ENCODE measurements around the gene CLSTN2.
A peak's percentile ranks its signal among the peaks of the same experiment; 100 is the strongest.

CLSTN2 gene

GRCh38 chr3:139935016-139935865, at the start of gene CLSTN2:
Gene CLSTN2, plus strand, starts transcription at chr3:139935185.
- DNase-seq (ENCODE audit: low read depth in 2 of 2), result peak in 1 of 2 experiments; percentile 19

DNA sequence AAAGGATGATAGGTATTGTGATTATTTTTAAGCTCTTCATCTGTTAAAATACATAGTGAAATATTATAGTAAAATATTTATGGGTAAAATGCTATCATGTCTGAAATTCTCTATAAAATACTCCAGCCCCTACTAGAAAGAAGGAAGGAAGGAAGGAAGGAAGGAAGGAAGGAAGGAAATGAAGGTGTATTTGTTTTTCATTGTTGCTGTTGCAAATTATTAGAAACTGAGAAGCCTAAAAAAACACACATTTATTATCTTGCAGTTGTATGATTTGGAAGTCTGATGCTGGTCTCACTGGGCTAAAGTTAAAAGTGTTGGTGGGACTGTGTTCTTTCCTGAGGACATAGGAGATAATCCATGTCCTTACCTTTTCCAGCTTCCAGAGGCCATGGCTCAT, 47.6 kb upstream of the CLSTN2 start:
- DNase-seq (ENCODE audit: low read depth in 2 of 2), result no peak

GRCh38 chr3:139888561-139889140, 46.3 kb upstream of the CLSTN2 start:
- no peak for DNase-seq (ENCODE audit: low read depth in 2 of 2)

GRCh38 chr3:139893267-139893962, 41.6 kb upstream of the CLSTN2 start:
- DNase-seq (ENCODE audit: low read depth in 2 of 2), result no peak

- DNase-seq (ENCODE audit: low read depth in 2 of 2), result no peak
Observed at GRCh38 chr3:139893963-139894642, 40.9 kb upstream of the CLSTN2 start.

DNA sequence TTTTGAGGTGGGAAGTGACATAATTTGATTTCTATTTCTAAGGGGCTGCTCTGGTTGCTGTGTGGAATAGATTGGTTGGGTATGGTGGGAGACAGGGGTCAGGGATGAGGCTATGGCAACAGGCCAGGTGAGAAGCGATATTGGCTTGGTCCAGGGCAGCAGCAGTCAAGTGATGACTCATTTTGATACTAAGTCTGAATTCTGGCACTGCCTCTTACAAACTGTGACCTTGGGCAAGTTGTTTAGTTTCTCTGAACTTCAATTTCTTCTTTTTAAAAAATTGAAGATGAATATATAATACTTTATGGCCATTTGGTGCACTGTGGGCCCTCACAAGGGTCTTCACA, 40.4 kb upstream of the CLSTN2 start:
- no peak for DNase-seq (ENCODE audit: low read depth in 2 of 2)

- no peak for DNase-seq (ENCODE audit: low read depth in 2 of 2)
Observed at GRCh38 chr3:139897759-139898158, 37.2 kb upstream of the CLSTN2 start.

DNA sequence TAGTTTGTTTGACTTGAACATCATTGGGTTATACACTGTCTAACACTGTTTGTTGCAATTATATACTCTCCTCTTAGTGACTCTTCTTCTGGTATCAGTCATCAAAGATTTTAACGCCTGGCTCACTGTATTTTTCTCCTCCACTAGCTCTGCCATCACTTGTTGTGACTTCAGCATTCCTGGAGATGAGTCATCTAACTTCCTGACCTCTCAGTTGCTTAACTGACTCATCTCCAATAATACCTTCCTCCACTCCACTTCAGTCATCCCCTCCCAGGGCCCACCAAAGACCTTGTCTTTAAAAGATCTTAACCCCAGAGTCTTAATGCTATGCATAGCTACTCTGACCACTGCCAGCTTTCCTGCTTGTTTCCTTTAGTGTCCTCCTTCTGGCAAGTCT, 28.6 kb upstream of the CLSTN2 start:
- DNase-seq (ENCODE audit: low read depth in 2 of 2), result no peak

DNA sequence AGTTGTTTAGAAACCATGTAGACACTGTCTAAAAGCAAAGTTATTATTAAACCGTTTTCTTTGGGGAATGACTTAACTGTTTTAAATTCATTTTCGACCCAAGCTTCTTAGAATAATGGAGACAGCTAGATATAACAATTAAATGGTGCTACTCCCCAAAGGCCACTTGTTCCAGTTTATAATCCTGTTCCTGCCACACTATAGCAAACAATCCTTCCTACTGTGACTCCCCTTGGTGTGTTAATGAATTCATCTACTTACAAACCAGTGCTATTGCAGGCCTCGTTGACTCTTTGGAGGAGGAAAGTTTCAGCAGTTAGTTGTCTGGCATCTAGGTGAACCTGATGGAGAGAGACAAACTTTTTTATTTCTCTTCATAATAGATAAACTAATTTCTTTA, 25.2 kb upstream of the CLSTN2 start:
- no peak for DNase-seq (ENCODE audit: low read depth in 2 of 2)

- no peak for DNase-seq (ENCODE audit: low read depth in 2 of 2)
Observed at GRCh38 chr3:139916271-139916670, 18.7 kb upstream of the CLSTN2 start.

DNA sequence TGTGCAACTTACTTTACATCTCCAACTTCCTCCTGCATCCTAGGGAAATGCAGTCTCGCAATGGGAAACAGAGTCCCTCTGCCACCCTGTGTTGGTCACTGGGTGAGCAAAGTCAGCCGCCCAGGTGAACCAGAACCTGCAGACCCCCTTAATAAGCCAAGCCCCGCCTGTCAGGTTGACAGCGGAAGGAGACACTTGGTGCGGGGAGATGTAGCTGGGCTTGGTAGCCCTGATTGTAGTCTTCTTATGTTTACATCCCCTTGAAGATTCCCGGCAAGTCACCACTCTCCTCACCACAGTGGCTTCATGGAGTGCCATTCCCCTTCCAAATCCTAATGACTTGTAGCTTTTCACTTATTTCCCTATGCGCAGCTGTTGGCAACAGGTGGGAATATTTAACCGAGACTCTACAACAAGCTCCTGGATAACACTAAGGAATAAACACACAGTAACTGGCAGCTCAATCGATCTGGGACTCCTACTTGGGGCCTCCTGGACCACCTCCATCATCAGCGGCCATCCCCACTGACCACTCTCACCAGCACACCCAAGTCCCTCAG, 17.7 kb upstream of the CLSTN2 start:
- no peak for DNase-seq (ENCODE audit: low read depth in 2 of 2)

DNA sequence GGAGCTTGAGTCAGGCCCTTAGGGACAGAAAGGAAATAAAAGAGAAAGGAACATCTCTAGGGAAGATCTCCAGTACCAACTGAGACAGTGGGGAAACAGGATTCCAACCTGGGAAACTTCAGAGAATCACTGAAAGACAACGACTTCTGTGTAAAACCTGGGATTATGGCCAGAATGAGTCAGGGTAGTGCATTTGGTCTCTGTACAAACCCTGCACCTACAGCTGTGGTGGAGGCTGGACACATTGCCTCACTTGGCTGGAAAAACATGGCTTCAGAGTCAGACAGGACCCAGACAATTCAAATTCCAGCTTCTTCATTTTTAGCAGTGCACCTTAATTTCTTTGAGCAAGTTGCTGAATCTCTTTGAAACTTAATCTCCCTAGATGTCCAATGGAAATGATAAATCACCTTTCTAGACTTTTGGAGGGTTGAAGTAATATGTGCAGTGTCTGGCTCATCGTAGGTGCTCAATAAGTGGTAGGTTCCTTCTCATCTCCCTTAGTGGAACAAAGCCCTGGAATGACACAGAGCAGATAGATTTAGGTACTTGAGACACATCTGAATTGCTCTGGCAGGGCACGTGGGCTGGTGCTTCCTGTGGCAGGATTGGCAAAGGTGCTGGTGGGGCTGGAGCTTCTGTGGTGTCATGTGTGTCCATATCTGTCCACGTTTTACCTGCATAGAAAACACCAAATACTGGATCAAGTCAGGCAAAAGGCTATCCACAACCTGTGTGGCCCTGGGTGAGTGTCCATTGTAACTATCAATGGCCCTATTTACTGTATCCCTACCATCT, 6.1 kb upstream of the CLSTN2 start:
- DNase-seq (ENCODE audit: low read depth in 2 of 2), result no peak

DNA sequence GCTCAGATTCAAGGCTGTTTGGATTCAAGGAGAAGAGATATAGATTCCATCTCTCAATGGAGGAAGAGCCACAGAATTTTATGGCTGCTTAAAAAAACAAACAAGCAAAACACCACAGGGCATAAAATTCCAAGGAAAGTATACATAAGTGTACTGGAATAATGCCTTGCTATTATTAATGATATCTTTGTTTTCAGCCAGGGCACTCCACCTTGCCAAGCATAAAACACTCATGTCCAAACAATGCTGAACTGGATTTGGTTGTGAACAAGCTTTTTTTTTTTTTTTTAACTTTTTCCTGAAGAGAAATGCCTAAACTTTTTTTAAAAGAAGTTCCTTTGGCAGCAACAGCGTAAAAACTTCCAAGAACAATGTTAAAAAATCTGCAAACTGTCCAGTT, 4.8 kb upstream of the CLSTN2 start:
- DNase-seq (ENCODE audit: low read depth in 2 of 2), result no peak

DNA sequence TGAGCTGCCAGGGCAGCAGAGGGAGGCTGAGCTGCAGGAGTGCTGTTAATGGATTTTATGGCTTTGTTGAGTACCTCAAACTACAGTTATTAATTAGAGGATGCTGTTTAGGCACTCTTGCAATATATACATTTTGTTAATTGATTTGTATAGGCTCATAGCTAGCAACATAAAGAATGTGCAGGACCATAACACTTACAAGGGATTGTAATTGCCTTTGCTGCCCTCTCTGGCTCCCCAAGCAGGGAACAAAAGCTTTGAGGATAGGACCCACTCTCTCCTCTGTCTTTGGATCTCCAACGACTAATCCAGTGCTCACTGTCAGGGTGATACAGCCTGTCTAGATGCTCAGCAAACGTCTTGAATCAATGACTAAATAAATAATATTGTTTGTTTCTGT, 1.2 kb upstream of the CLSTN2 start:
- no peak for DNase-seq (ENCODE audit: low read depth in 2 of 2)

DNA sequence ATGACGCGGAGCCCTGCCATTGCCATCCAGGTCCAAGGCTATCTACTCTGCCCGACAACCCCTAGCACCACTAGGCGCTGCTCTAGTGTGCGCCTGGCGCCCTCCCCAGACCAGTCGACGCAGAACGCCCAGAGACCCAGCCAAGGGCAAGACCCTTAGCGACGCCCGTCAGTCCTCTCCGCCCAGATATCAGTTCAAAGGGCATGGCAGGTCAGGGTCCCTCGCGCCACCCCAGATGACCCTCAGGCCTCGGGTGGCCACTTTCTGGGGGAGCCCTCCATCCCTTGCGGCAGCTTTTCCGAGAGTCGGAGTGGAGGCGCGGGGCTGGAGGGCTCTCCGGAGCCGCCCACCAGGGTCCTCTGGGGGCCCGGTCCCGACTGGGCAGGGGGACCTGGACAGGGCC, 371 bp upstream of the CLSTN2 start:
- DNase-seq (ENCODE audit: low read depth in 2 of 2), result no peak

DNA sequence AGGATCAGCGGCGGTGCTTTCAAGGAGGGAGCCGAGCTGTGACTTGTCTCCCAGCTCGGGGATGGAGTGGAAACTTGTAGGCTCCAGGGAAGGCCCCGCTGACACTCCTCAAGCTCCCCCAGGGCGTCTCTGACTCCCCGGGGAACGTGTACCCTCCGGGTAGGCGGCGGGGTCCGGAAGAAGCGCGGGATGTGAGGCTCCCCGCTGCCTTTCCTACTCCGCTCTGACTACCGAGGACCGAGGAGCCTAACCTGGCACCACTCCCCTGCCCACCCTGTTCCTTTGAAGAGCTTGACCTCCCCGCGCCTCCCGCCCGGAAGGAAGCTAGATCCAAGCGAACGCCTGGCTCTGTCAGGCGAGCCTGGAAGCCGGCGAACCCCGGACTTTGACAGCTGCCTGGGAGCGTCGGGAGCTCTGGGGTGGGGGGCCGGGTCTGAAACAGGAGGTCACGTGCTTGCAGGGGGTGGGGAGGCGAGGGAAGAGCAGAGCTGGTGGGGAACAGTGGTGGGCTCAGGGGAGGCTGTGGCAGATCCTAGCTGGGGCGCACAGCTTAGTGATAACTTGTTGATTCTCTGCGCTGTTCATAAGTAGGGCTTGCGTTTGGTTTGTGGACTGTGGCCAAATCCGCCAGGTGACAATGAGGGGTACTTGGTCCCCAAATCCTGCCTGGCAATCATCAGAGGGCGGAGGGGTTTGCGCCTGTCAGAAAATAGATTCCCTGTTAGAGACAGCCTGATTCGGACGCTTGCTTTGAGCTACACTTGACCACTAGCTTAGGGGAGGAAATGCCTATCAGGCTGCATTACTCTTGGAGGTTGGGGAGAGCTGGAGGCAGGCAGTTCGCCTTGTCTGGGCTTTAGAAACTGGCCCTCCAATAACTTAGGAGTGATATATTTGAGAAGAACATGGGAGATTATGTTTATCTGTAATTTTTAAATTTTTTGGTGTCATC, 1.2 kb downstream of the CLSTN2 start:
- DNase-seq (ENCODE audit: low read depth in 2 of 2), result no peak

DNA sequence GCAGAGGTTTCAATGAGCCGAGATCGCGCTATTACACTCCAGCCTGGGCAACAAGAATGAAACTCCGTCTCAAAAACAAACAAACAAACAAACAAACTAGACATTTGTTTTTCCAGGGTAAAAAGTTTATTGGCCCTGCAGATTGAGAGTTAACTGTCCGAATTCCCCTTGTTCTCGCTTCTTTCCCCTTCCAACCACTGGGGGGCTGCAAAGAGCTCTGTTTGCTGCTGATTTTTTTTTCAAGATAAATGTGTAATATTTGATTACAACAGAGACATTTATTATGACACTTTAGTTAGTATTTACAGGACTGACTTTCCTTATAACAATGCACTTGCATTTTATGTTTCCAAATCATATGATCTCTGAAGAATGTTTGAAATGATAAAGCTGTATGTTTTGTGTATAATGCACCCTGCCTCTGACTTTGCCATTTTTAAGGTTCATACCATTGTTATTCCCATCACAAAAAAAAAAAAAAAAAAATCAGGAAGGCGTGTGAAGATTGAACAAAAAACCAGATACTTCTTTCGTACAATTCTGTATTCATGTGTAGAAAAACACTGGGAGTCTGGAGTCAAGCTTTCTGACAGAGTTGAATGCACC, 2.8 kb downstream of the CLSTN2 start:
- DNase-seq (ENCODE audit: low read depth in 2 of 2), result no peak

- no peak for DNase-seq (ENCODE audit: low read depth in 2 of 2)
Observed at GRCh38 chr3:139939681-139940190, 4.8 kb downstream of the CLSTN2 start.

GRCh38 chr3:139940622-139941021, 5.6 kb downstream of the CLSTN2 start:
- DNase-seq (ENCODE audit: low read depth in 2 of 2), result no peak

Data from stimulated activated CD4-positive, alpha-beta T cell treated with anti-CD3 and anti-CD28 coated beads, Interleukin-12 subunit alpha, Interleukin-12 subunit beta, amount 100 ng/mL, for 24 hours (primary cell).